IMR-90 (cell line): Measurements from ENCODE around the gene ATXN10. TPM values are rescaled to one million over a fixed set of nuclear protein-coding genes. Genes with fewer than 3 reads are reported as not detected.

Source experiments
- ATAC-seq: fragments of 200-7000 bp; cut with Tn5 transposase; 2 replicates; pipeline ENCODE4 v1.9.1; 2020; ENCODE audit warnings: low read depth, mild to moderate bottlenecking, moderate library complexity
- BruUV-seq: library from RNA; stranded (reverse); fragments of 400-500 nt; replicated peaks from 2 replicates; lab custom pipeline; 2021; lab: Mats Ljungman, UMichigan
- CTCF ChIA-PET: fragments of 300-600 bp; formaldehyde crosslinking; extraction: SDS; loops from one replicate; lab custom pipeline; 2021; ENCODE audit warnings: antibody characterized with exemption; lab: Yijun Ruan, JAX
- POLR2A ChIA-PET: fragments of 300-600 bp; sonication (Branson Sonifier 250); formaldehyde crosslinking; loops from one replicate; lab custom pipeline; 2022; ENCODE audit warnings: antibody characterized with exemption; ENCODE audit not compliant: unreplicated experiment; lab: Charles Lee
- DNase-seq: peaks from one replicate; pipeline ENCODE4 v3.0.0; 2013
- H2AFZ ChIP-seq: replicated peaks from 2 replicates; pipeline ENCODE3; 2013; ENCODE audit warnings: low read length, mild to moderate bottlenecking; ENCODE audit not compliant: poor library complexity
- H2AK5ac ChIP-seq: 2 replicates; pipeline ENCODE4 v1.6.1; 2013; ENCODE audit warnings: low read depth, low read length, inconsistent platforms
- H2AK9ac ChIP-seq: replicated peaks from 2 replicates; pipeline ENCODE3; 2013; ENCODE audit warnings: mild to moderate bottlenecking, low read depth, low read length, moderate library complexity; ENCODE audit not compliant: poor library complexity
- H2BK120ac ChIP-seq: 2 replicates; pipeline ENCODE4 v1.6.1; 2013; ENCODE audit warnings: low read depth, low read length, inconsistent platforms
- H2BK15ac ChIP-seq: 3 replicates; pipeline ENCODE4 v1.6.1; 2013; ENCODE audit warnings: low read depth, low read length, inconsistent platforms
- H2BK20ac ChIP-seq: 2 replicates; pipeline ENCODE4 v1.6.1; 2013; ENCODE audit warnings: low read depth, mild to moderate bottlenecking, inconsistent platforms, low read length, moderate library complexity
- H2BK5ac ChIP-seq: 2 replicates; pipeline ENCODE4 v1.6.1; 2013; ENCODE audit warnings: mild to moderate bottlenecking, low read depth, low read length, inconsistent platforms; ENCODE audit not compliant: poor library complexity, severe bottlenecking
- H3K14ac ChIP-seq: replicated peaks from 2 replicates; pipeline ENCODE4 v1.6.1; 2013; ENCODE audit warnings: low read depth, low read length, inconsistent platforms
- H3K18ac ChIP-seq: 2 replicates; pipeline ENCODE4 v1.6.1; 2013; ENCODE audit warnings: low read depth, low read length, control low read depth
- H3K23ac ChIP-seq: 2 replicates; pipeline ENCODE4 v1.6.1; 2013; ENCODE audit warnings: low read depth, low read length, inconsistent platforms
- H3K27ac ChIP-seq: 2 replicates; pipeline ENCODE4 v1.5.1; 2013; ENCODE audit warnings: mild to moderate bottlenecking, control low read depth, low read length; ENCODE audit not compliant: insufficient read depth
- H3K27me3 ChIP-seq: 2 replicates; pipeline ENCODE4 v1.6.1; 2013; ENCODE audit warnings: low read length; ENCODE audit not compliant: control insufficient read depth, insufficient read depth
- H3K36me3 ChIP-seq: 2 replicates; pipeline ENCODE4 v1.6.1; 2013; ENCODE audit warnings: low read length, mixed read lengths; ENCODE audit not compliant: control insufficient read depth, insufficient read depth
- H3K4ac ChIP-seq: 2 replicates; pipeline ENCODE4 v1.6.1; 2013; ENCODE audit warnings: low read depth, low read length, inconsistent platforms
- H3K4me1 ChIP-seq: 2 replicates; pipeline ENCODE4 v1.6.1; 2013; ENCODE audit warnings: low read length, mixed read lengths; ENCODE audit not compliant: control insufficient read depth, insufficient read depth
- H3K4me2 ChIP-seq: 2 replicates; pipeline ENCODE4 v1.6.1; 2013; ENCODE audit warnings: low read depth, mild to moderate bottlenecking, control low read depth, low read length, moderate library complexity
- H3K4me3 ChIP-seq: 2 replicates; pipeline ENCODE4 v1.5.1; 2013; ENCODE audit warnings: low read depth, mild to moderate bottlenecking, control low read depth, low read length, moderate library complexity; ENCODE audit not compliant: insufficient read depth
- H3K56ac ChIP-seq: 2 replicates; pipeline ENCODE4 v1.6.1; 2013; ENCODE audit warnings: low read length, inconsistent platforms; ENCODE audit not compliant: insufficient read depth; ENCODE audit errors: extremely low read depth
- H3K79me1 ChIP-seq, 2 experiments: 2 replicates each; pipeline ENCODE4 v1.6.1; 2013; ENCODE audit warnings: low read length in 2 of 2, inconsistent platforms in 1 of 2, low read depth in 1 of 2
- H3K9ac ChIP-seq: 2 replicates; pipeline ENCODE4 v1.6.1; 2013; ENCODE audit warnings: low read depth, low read length, control low read depth
- H3K9me1 ChIP-seq: 2 replicates; pipeline ENCODE4 v1.6.1; 2013; ENCODE audit warnings: low read length, inconsistent platforms; ENCODE audit not compliant: insufficient read depth
- H3K9me3 ChIP-seq: 2 replicates; pipeline ENCODE4 v1.6.1; 2013; ENCODE audit warnings: low read length; ENCODE audit not compliant: control insufficient read depth, insufficient read depth
- H4K20me1 ChIP-seq: 2 replicates; pipeline ENCODE4 v1.6.1; 2013; ENCODE audit warnings: low read length, inconsistent platforms; ENCODE audit not compliant: insufficient read depth
- H4K5ac ChIP-seq: 2 replicates; pipeline ENCODE4 v1.6.1; 2013; ENCODE audit warnings: mild to moderate bottlenecking, low read depth, low read length, control low read depth
- H4K8ac ChIP-seq, 2 experiments: 2 replicates each; pipeline ENCODE4 v1.6.1; 2013; ENCODE audit warnings: low read depth in 2 of 2, low read length in 2 of 2, control low read depth in 1 of 2, inconsistent platforms in 1 of 2
- H4K91ac ChIP-seq: 2 replicates; pipeline ENCODE4 v1.6.1; 2013; ENCODE audit warnings: low read depth, low read length, inconsistent platforms; ENCODE audit not compliant: insufficient read depth
- CEBPB ChIP-seq: IDR thresholded peaks from 2 replicates; pipeline ENCODE4 v1.6.1; 2012; ENCODE audit warnings: low read depth, low read length, improper control_type of control experiment
- CHD1 ChIP-seq: IDR thresholded peaks from 2 replicates; pipeline ENCODE4 v1.6.1; 2012; ENCODE audit warnings: low read depth, low read length, improper control_type of control experiment
- ELK1 ChIP-seq: fragments of 150-350 bp; IDR thresholded peaks from 2 replicates; pipeline ENCODE4 v1.6.1; 2016; ENCODE audit warnings: low read depth, mild to moderate bottlenecking, low read length, moderate library complexity, borderline replicate concordance
- FOS ChIP-seq: fragments of 150-350 bp; IDR thresholded peaks from 2 replicates; pipeline ENCODE4 v1.6.1; 2016; ENCODE audit warnings: low read depth, low read length
- MAFK ChIP-seq: IDR thresholded peaks from 2 replicates; pipeline ENCODE4 v1.6.1; 2012; ENCODE audit warnings: low read depth, low read length, improper control_type of control experiment
- MXI1 ChIP-seq: IDR thresholded peaks from 2 replicates; pipeline ENCODE4 v1.6.1; 2012; ENCODE audit warnings: low read depth, mild to moderate bottlenecking, low read length, moderate library complexity, borderline replicate concordance
- NFE2L2 ChIP-seq: fragments of 150-350 bp; IDR thresholded peaks from 2 replicates; pipeline ENCODE4 v1.6.1; 2016; ENCODE audit warnings: low read depth, mild to moderate bottlenecking, low read length
- POLR2A ChIP-seq: IDR thresholded peaks from 2 replicates; pipeline ENCODE4 v1.6.1; 2012; ENCODE audit warnings: mild to moderate bottlenecking, low read depth, low read length
- RAD21 ChIP-seq: IDR thresholded peaks from 2 replicates; pipeline ENCODE4 v1.6.1; 2012; ENCODE audit warnings: low read length, improper control_type of control experiment
- RCOR1 ChIP-seq: IDR thresholded peaks from 2 replicates; pipeline ENCODE4 v1.6.1; 2012; ENCODE audit warnings: mild to moderate bottlenecking, low read length, improper control_type of control experiment; ENCODE audit not compliant: insufficient replicate concordance
- SMC3 ChIP-seq: fragments of 150-350 bp; IDR thresholded peaks from 2 replicates; pipeline ENCODE4 v1.6.1; 2016; ENCODE audit warnings: low read depth, mild to moderate bottlenecking, antibody characterized with exemption, low read length, moderate library complexity
- WGBS, 2 experiments: methylation state at CpG; one replicate each; pipeline versions ENCODE4 v1.1.5 to v1.1.7; 2013; ENCODE audit warnings: missing lambda C conversion rate in 2 of 2; ENCODE audit not compliant: insufficient read length in 1 of 2; ENCODE audit errors: extremely low coverage in 2 of 2; 5-methylcytosine and 5-hydroxymethylcytosine counted together
- dilution Hi-C: fragments of 300-500 bp; cut with HindIII; formaldehyde crosslinking; loops from one replicate; pipeline ENCODE4 v1.14.3; 2018; ENCODE audit warnings: low sequenced_read_pairs; ENCODE audit not compliant: unreplicated experiment
- in situ Hi-C: fragments of 300-500 bp; cut with MboI; formaldehyde crosslinking; loops from 3 replicates; pipeline ENCODE4 v1.14.3; 2019; ENCODE audit warnings: low sequenced_read_pairs, inconsistent platforms, mixed read lengths
- intact Hi-C: fragments of 100-400 bp; cut with micrococcal nuclease; formaldehyde crosslinking; loops from 2 replicates; pipeline ENCODE4 v1.10.0; 2022
- polyA plus RNA-seq, 3 experiments: library from polyadenylated mRNA; depleted of rRNA; stranded (reverse); fragments of >200 nt; gene quantifications; 2 replicates each; pipeline ENCODE4 v1.2.3, GENCODE V29; 2012; ENCODE audit warnings: low replicate concordance in 1 of 3
- total RNA-seq: library from RNA; depleted of rRNA; stranded (reverse); fragments of >200 nt; gene quantifications from 2 replicates; pipeline ENCODE4 v1.2.3, GENCODE V29; 2012
- TF ChIP-seq, protein P1 (sequence below): conservative IDR thresholded peaks from 2 replicates; pipeline ENCODE4 v1.5.1; 2012; ENCODE audit warnings: mild to moderate bottlenecking, low read depth, low read length, improper control_type of control experiment

Gene ATXN10
- total and polyA plus RNA-seq, 2 of the 4 experiments (the other 2 are of a cell fraction), result 116 to 231 TPM

- DNase-seq, result no peak
Measured at GRCh38 chr22:45772743-45773142, 101.1 kb downstream of the ATXN10 start.

More at GRCh38 chr22:45772743-45773142, 101.1 kb downstream of the ATXN10 start:
- Histone ChIP-seq H2AFZ (no peak overlapping the region), H2BK15ac (no peak overlapping the region), H3K4me3 (no peak overlapping the region), H3K14ac (no peak overlapping the region), H3K4ac (no peak overlapping the region), H2AK9ac (no peak overlapping the region), H4K20me1 (peaks cover 59% of the 10 kb centered on the region), H4K91ac (no peak overlapping the region), H3K4me1 (peaks cover 3% of the 10 kb centered on the region), H3K9me3 (no peaks in the 10 kb centered on the region), H4K5ac (no peak overlapping the region), H3K23ac (no peak overlapping the region), H2AK5ac (no peak overlapping the region), H3K36me3 (peaks cover 8% of the 10 kb centered on the region), H4K8ac (no peak overlapping the region), H3K9ac (no peak overlapping the region), H3K79me1 (peaks cover 52 to 73% of the 10 kb centered on the region in 2 experiments), H3K18ac (no peak overlapping the region), H2BK20ac (no peak overlapping the region), H2BK120ac (no peak overlapping the region), H3K27ac (no peak overlapping the region), H2BK5ac (no peak overlapping the region), H3K27me3 (no peaks in the 10 kb centered on the region), H3K9me1 (peaks cover 19% of the 10 kb centered on the region), H3K56ac (no peak overlapping the region), H3K4me2 (no peak overlapping the region)
- WGBS, 2 experiments, result no CpG with 5 or more reads among the region's 2 CpGs
- no peak for ATAC-seq
- intact Hi-C loops (no loop called here), dilution Hi-C loops (no loop called here), in situ Hi-C loops (no loop called here)
- TF ChIP-seq CEBPB (no peak), CHD1 (no peak), RCOR1 (no peak), MAFK (no peak), POLR2A (no peak), MXI1 (no peak), SMC3 (no peak), FOS (no peak), RAD21 (no peak), NFE2L2 (no peak), ELK1 (no peak)
- TF ChIP-seq, protein P1, sequence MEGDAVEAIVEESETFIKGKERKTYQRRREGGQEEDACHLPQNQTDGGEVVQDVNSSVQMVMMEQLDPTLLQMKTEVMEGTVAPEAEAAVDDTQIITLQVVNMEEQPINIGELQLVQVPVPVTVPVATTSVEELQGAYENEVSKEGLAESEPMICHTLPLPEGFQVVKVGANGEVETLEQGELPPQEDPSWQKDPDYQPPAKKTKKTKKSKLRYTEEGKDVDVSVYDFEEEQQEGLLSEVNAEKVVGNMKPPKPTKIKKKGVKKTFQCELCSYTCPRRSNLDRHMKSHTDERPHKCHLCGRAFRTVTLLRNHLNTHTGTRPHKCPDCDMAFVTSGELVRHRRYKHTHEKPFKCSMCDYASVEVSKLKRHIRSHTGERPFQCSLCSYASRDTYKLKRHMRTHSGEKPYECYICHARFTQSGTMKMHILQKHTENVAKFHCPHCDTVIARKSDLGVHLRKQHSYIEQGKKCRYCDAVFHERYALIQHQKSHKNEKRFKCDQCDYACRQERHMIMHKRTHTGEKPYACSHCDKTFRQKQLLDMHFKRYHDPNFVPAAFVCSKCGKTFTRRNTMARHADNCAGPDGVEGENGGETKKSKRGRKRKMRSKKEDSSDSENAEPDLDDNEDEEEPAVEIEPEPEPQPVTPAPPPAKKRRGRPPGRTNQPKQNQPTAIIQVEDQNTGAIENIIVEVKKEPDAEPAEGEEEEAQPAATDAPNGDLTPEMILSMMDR, result no peak
- POLR2A ChIA-PET, result no interaction called here
- CTCF ChIA-PET, result no interaction called here
- no TSS peak for BruUV-seq
